ENCODE results near the gene GLB1L3.

GLB1L3 gene

GRCh38 chr11:134334796-134335571 is 58.8 kb downstream of the GLB1L3 start:
- no peaks in the 10 kb centered on the region for H3K36me3 ChIP-seq (replicated peaks)
- TF ChIP-seq CTCF (IDR thresholded peaks at IDR 0.05; ENCODE audit: low read depth, low read length, missing control alignments) = no peak
- in situ Hi-C loops (cut with HindIII; ENCODE audit: low pct_ligation_motif_present, low sequenced_read_pairs) = no loop called here
- no peak overlapping the region for H3K4me3 ChIP-seq (ENCODE audit: low read depth, low read length)
- H3K27ac ChIP-seq = no peak overlapping the region
- DNase-seq = no peak
- peaks cover 9% of the 10 kb centered on the region for H3K27me3 ChIP-seq (replicated peaks)

DNA sequence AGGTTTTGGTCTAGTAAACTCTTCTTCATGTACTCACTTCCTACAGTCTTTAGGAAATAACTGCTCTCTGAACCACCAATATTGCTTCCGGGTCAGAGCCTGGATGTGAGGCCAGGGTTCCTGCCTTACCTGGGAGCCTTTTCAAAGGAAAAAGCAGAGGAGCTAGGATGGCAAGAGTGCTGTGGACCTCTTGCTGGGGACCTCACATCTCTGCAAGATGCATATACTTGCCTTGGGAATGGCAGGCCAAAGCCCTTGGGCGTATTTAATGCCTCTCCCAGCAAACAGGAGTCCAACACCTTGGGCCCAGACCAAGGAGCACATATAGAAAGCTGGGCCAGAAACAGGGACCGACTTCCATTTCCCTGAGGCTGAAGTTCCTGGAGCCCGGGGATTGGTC is 60.9 kb downstream of the GLB1L3 start:
- Histone ChIP-seq H3K27ac (no peak overlapping the region), H3K4me3 (ENCODE audit: low read depth, low read length) (no peak overlapping the region), H3K27me3 (replicated peaks) (peaks cover 6% of the 10 kb centered on the region), H3K36me3 (replicated peaks) (no peaks in the 10 kb centered on the region)
- no peak for TF ChIP-seq CTCF (IDR thresholded peaks at IDR 0.05; ENCODE audit: low read depth, low read length, missing control alignments)
- DNase-seq = no peak
- in situ Hi-C loops (cut with HindIII; ENCODE audit: low pct_ligation_motif_present, low sequenced_read_pairs) = no loop called here

DNA sequence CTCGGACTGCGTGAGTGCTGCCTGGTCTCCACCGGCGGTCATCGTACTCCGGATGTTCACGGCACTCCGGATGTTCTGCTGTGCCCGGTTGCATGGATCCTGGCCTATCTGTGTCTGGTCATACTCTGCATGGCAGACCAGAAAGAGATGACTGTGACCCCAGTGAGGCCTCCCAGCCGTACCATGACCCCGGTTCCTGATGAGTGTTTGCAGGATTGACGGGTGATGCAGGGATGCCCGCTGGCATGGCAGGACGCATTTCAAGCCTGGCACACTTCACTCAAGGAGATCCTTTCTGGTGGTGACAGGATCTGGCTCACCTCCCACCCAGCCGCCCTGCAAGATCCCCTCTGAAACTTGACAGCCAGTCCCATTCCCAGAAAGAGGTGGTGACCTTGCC is 61.9 kb downstream of the GLB1L3 start:
- no peak overlapping the region for H3K4me3 ChIP-seq (ENCODE audit: low read depth, low read length)
- TF ChIP-seq CTCF (IDR thresholded peaks at IDR 0.05; ENCODE audit: low read depth, low read length, missing control alignments) = no peak
- H3K27me3 ChIP-seq (replicated peaks) = no peaks in the 10 kb centered on the region
- in situ Hi-C loops (cut with HindIII; ENCODE audit: low pct_ligation_motif_present, low sequenced_read_pairs) = no loop called here
- H3K27ac ChIP-seq = no peak overlapping the region
- no peak for DNase-seq
- H3K36me3 ChIP-seq (replicated peaks) = no peaks in the 10 kb centered on the region

DNA sequence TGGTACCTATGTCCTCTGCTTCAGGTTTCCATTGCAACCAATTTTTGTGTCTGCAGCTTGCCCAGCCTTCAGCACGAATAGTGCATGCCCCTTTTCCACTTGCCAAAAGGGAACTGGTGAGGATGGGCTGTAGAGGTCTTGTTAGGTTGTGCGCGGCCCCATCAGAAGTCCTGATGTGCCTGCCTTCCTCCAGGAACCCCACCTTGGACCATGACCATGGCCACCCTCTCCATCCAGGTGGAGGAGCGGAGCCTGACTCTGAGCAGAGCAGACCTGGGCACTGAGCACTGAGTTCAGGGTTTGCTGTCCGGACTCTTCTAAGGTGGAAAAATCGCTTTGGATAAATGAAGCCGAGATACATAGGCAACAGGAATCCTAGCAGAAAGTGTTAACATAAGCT is 62.5 kb downstream of the GLB1L3 start:
- no peaks in the 10 kb centered on the region for H3K36me3 ChIP-seq (replicated peaks)
- no peak overlapping the region for H3K4me3 ChIP-seq (ENCODE audit: low read depth, low read length)
- in situ Hi-C loops (cut with HindIII; ENCODE audit: low pct_ligation_motif_present, low sequenced_read_pairs) = no loop called here
- TF ChIP-seq CTCF (IDR thresholded peaks at IDR 0.05; ENCODE audit: low read depth, low read length, missing control alignments) = no peak
- no peak overlapping the region for H3K27ac ChIP-seq
- no peaks in the 10 kb centered on the region for H3K27me3 ChIP-seq (replicated peaks)
- DNase-seq = no peak

GRCh38 chr11:134339756-134340155 is 63.6 kb downstream of the GLB1L3 start:
- Histone ChIP-seq H3K36me3 (replicated peaks) (no peaks in the 10 kb centered on the region), H3K27me3 (replicated peaks) (no peaks in the 10 kb centered on the region), H3K4me3 (ENCODE audit: low read depth, low read length) (no peak overlapping the region), H3K27ac (no peak overlapping the region)
- no peak for TF ChIP-seq CTCF (IDR thresholded peaks at IDR 0.05; ENCODE audit: low read depth, low read length, missing control alignments)
- in situ Hi-C loops (cut with HindIII; ENCODE audit: low pct_ligation_motif_present, low sequenced_read_pairs) = no loop called here
- no peak for DNase-seq
